K562 (cell line): Measurements from ENCODE around the gene RASGEF1C. TPM values are rescaled to one million over a fixed set of nuclear protein-coding genes. Genes with fewer than 3 reads are reported as not detected.

Experiments
- ATF2 ChIP-seq: sonication (generic); formaldehyde crosslinking; IDR thresholded peaks from 2 replicates; pipeline ENCODE4 v1.8.1; 2022; ENCODE audit warnings: missing genetic modification reagents
- BCLAF1 ChIP-seq, 2 experiments: fragments of 450-650 bp in 1 of 2; IDR thresholded peaks; 2 replicates each; pipeline ENCODE4 v1.6.1; 2011 to 2017; ENCODE audit warnings: low read depth in 2 of 2, antibody characterized with exemption in 1 of 2, borderline replicate concordance in 1 of 2, low read length in 1 of 2, mild to moderate bottlenecking in 1 of 2, mixed read lengths in 1 of 2; ENCODE audit not compliant: control insufficient read depth in 1 of 2
- CSDE1 ChIP-seq, 2 experiments: fragments of 450-650 bp; IDR thresholded peaks; 2 replicates each; pipeline ENCODE4 v1.6.1; 2016; ENCODE audit warnings: mild to moderate bottlenecking in 1 of 2
- FOXA3 ChIP-seq, 2 experiments: fragments of 450-650 bp in 1 of 2; sonication (generic) in 1 of 2; formaldehyde crosslinking; IDR thresholded peaks in 1 of 2; conservative IDR thresholded peaks in 1 of 2; 2 replicates each; pipeline versions ENCODE4 v1.4.0 to v1.8.0; 2020 to 2022; ENCODE audit warnings: mild to moderate bottlenecking in 2 of 2, missing genetic modification reagents in 1 of 2
- KAT7 ChIP-seq: sonication (generic); formaldehyde crosslinking; IDR thresholded peaks from 2 replicates; pipeline ENCODE4 v1.8.0; 2022; ENCODE audit warnings: missing genetic modification reagents, mild to moderate bottlenecking, borderline replicate concordance
- KLF13 ChIP-seq: fragments of 450-650 bp; IDR thresholded peaks from 2 replicates; pipeline ENCODE4 v1.6.1; 2016; ENCODE audit warnings: missing genetic modification characterization, low read depth, mild to moderate bottlenecking, missing compliant biosample characterization, moderate library complexity, borderline replicate concordance
- RAD21 ChIP-seq, 2 experiments: fragments of 250-450 bp in 1 of 2; fragments of 450-650 bp in 1 of 2; sonication (Bioruptor Pico) in 1 of 2; formaldehyde crosslinking in 1 of 2; IDR thresholded peaks in 1 of 2; conservative IDR thresholded peaks in 1 of 2; 2 replicates each; pipeline versions ENCODE4 v1.4.0 to v1.8.0; 2020 to 2022; ENCODE audit warnings: mild to moderate bottlenecking in 2 of 2, moderate library complexity in 1 of 2
- SNRNP70 ChIP-seq: fragments of 200-400 bp; formaldehyde crosslinking; optimal IDR thresholded peaks from 2 replicates; pipeline ENCODE3; 2017; ENCODE audit warnings: low read depth, low read length
- ZKSCAN1 ChIP-seq: fragments of 150-350 bp; IDR thresholded peaks from 2 replicates; pipeline ENCODE4 v1.6.1; 2016; ENCODE audit warnings: low read depth, low read length
- ZNF23 ChIP-seq: fragments of 250-450 bp; sonication (Bioruptor Pico); IDR thresholded peaks from 2 replicates; pipeline ENCODE4 v1.4.0; 2020; ENCODE audit warnings: mild to moderate bottlenecking
- ZNF280B ChIP-seq: fragments of 250-450 bp; sonication (Bioruptor Pico); IDR thresholded peaks from 2 replicates; pipeline ENCODE4 v1.5.1; 2021; ENCODE audit warnings: mild to moderate bottlenecking
- ZNF696 ChIP-seq: fragments of 250-450 bp; sonication (Bioruptor Pico); conservative IDR thresholded peaks from 2 replicates; pipeline ENCODE4 v1.4.0; 2020; ENCODE audit warnings: mild to moderate bottlenecking, moderate library complexity
- polyA plus RNA-seq, 8 experiments: library from polyadenylated mRNA; depleted of rRNA in 4 of 8; stranded (reverse) in 5 of 8; unstranded in 3 of 8; fragments of >200 nt; fragmentation: Nextera tagmentation in 2 of 8; fragmentation: Illumina TruSeq in 1 of 8; extraction: Ambion mirVana in 2 of 8; extraction: Trizol in 1 of 8; gene quantifications; 2 replicates each; pipeline versions ENCODE4 v1.2.1 to v1.2.3, GENCODE V29; 2011 to 2014; ENCODE audit warnings: inconsistent platforms in 1 of 8, missing spikeins in 1 of 8
- total RNA-seq, 7 experiments: library from RNA; depleted of rRNA in 6 of 7; stranded (reverse); fragments of >200 nt in 6 of 7; fragmentation: Illumina TruSeq in 2 of 7; extraction: Trizol in 2 of 7; gene quantifications; 2 replicates each; pipeline versions ENCODE4 v1.2.1 to v1.2.3, GENCODE V29; 2011 to 2021; ENCODE audit warnings: low replicate concordance in 1 of 7
- TF ChIP-seq, protein P1 (sequence below): fragments of 250-450 bp; sonication (Bioruptor Pico); IDR thresholded peaks from 2 replicates; pipeline ENCODE4 v1.9.0; 2021; ENCODE audit warnings: mild to moderate bottlenecking
- TF ChIP-seq, protein P2 (sequence below): sonication (generic); formaldehyde crosslinking; IDR thresholded peaks from 2 replicates; pipeline ENCODE4 v1.8.0; 2022; ENCODE audit warnings: mild to moderate bottlenecking, missing genetic modification reagents

Gene RASGEF1C
- total and polyA plus RNA-seq, 9 of the 15 experiments (the other 6 are each of a cell fraction or from before 2014, with no cell fraction given): 0.04 to 1.1 (median 0.21) TPM; not detected in 4

DNA sequence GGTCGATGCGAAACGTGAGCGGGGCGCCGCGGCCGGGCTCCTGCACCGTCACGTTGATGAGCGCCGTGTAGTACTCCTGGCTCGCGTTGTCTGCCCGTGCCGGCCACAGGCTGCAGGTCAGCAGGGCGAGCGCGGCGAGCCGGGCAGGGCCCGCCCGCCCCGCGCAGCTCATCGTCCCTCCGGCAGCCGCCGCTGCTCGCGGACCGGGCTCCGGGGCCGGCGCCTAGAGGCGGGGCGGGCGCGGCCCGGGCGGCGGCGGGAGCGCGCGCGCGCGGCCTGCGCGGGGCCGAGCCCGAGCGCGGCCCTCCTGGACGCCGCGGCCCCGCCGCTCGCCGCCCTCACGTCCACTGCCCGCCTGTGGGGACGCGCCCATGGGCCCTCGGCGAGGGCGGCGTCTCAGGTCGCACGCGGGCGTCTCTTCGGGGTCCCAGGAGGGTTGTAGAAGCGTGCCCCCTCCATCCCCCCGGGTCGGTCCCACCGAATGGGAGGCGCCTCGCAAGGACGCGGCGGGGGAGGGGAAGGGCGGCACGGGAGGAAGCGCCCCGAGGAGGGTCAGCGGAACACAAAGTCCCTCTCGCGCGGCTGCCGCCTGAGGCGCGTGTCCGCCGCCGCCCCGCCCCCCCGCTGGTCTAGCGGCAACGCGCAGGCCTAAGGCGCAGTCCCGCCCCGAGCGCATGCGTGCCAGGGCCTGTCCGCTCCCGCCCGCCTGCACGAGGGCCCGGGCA lies 137.3 kb downstream of the RASGEF1C start, which contains the start of gene RNF130 (continued):
- TF ChIP-seq KAT7 (peak; percentile 89; the same call in 1 of the 2 replicates), ZNF23 (CRISPR knock-in tag) (no peak), SNRNP70 (no peak), BCLAF1 (IDR thresholded peaks at IDR 0.05; ENCODE audit: borderline replicate concordance in 1 of 2, control insufficient read depth in 1 of 2, low read depth in 2 of 2, low read length in 1 of 2) (no peak), RAD21 (CRISPR knock-in tag; conservative IDR thresholded peaks at IDR 0.05 in 1 of 2, IDR thresholded peaks at IDR 0.05 in 1 of 2) (peak; percentile 13 to 16; a peak in 2 of 4 replicates), ZKSCAN1 (0 out of 2 replicates have a peak, but pooled peaks have one; percentile 46), ATF2 (peak; percentile 75), CSDE1 (IDR thresholded peaks at IDR 0.05) (no peak), FOXA3 (CRISPR knock-in tag; conservative IDR thresholded peaks at IDR 0.05 in 1 of 2, IDR thresholded peaks at IDR 0.05 in 1 of 2) (peak in 1 of 2 experiments; percentile 91; a peak in 1 of 4 replicates), ZNF696 (CRISPR knock-in tag) (no peak), ZNF280B (no peak), KLF13 (tag) (peak; percentile 97)
- TF ChIP-seq, protein P1, sequence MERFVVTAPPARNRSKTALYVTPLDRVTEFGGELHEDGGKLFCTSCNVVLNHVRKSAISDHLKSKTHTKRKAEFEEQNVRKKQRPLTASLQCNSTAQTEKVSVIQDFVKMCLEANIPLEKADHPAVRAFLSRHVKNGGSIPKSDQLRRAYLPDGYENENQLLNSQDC: no peak
- TF ChIP-seq, protein P2, sequence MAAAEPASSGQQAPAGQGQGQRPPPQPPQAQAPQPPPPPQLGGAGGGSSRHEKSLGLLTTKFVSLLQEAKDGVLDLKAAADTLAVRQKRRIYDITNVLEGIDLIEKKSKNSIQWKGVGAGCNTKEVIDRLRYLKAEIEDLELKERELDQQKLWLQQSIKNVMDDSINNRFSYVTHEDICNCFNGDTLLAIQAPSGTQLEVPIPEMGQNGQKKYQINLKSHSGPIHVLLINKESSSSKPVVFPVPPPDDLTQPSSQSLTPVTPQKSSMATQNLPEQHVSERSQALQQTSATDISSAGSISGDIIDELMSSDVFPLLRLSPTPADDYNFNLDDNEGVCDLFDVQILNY (CRISPR knock-in tag): peak; percentile 97; the same call in 1 of the 2 replicates
